GM12865 (cell line): ENCODE data around the gene MT3.
A peak's percentile ranks its signal among the peaks of the same experiment; 100 is the strongest.

Experiments used
- DNase-seq: peaks from one replicate; pipeline ENCODE4 v3.0.0; 2010; ENCODE audit warnings: low read depth
- H3K4me3 ChIP-seq: 2 replicates; pipeline ENCODE4 v1.5.1; 2011; ENCODE audit warnings: mild to moderate bottlenecking, low read depth, low read length, control low read depth
- TF ChIP-seq, protein P1 (sequence below): IDR thresholded peaks from 2 replicates; pipeline ENCODE4 v1.5.1; 2011; ENCODE audit warnings: low read length, control low read depth, low read depth, inconsistent platforms; ENCODE audit not compliant: insufficient read depth; ENCODE audit errors: missing control alignments

The MT3 gene

DNA sequence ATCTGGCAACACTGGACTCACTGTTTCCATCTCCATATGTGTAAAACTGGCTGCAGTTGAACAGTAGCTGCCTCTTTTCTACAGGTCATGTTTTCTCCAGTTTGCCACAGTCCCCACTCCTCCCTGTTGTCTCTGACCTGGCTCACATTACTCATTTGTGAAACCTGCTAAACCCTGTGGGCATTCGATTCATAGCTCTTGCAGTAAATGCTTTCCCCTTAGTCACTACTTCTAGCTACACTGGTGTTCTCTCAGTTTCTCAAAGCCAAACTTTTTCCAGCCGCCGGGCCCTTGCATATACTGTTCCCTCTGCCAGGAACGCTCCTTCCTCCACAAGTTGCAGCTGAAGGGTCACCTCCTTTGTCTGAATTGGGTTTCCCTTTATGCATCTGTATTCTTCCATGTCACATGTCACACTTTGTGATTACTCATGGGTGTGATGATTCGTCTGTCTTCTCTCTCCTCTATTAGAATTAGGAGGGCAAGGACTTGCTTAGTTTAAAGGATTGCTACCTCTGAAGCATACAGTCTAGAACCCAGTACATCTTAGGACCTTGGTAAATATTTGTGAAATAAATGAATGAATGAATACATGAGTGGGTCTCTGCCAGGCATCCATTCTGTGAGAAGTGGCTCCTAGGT, 39.5 kb upstream of the MT3 start:
- no peak overlapping the region for H3K4me3 ChIP-seq
- no peak for DNase-seq
- TF ChIP-seq, protein P1, sequence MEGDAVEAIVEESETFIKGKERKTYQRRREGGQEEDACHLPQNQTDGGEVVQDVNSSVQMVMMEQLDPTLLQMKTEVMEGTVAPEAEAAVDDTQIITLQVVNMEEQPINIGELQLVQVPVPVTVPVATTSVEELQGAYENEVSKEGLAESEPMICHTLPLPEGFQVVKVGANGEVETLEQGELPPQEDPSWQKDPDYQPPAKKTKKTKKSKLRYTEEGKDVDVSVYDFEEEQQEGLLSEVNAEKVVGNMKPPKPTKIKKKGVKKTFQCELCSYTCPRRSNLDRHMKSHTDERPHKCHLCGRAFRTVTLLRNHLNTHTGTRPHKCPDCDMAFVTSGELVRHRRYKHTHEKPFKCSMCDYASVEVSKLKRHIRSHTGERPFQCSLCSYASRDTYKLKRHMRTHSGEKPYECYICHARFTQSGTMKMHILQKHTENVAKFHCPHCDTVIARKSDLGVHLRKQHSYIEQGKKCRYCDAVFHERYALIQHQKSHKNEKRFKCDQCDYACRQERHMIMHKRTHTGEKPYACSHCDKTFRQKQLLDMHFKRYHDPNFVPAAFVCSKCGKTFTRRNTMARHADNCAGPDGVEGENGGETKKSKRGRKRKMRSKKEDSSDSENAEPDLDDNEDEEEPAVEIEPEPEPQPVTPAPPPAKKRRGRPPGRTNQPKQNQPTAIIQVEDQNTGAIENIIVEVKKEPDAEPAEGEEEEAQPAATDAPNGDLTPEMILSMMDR: no peak

DNA sequence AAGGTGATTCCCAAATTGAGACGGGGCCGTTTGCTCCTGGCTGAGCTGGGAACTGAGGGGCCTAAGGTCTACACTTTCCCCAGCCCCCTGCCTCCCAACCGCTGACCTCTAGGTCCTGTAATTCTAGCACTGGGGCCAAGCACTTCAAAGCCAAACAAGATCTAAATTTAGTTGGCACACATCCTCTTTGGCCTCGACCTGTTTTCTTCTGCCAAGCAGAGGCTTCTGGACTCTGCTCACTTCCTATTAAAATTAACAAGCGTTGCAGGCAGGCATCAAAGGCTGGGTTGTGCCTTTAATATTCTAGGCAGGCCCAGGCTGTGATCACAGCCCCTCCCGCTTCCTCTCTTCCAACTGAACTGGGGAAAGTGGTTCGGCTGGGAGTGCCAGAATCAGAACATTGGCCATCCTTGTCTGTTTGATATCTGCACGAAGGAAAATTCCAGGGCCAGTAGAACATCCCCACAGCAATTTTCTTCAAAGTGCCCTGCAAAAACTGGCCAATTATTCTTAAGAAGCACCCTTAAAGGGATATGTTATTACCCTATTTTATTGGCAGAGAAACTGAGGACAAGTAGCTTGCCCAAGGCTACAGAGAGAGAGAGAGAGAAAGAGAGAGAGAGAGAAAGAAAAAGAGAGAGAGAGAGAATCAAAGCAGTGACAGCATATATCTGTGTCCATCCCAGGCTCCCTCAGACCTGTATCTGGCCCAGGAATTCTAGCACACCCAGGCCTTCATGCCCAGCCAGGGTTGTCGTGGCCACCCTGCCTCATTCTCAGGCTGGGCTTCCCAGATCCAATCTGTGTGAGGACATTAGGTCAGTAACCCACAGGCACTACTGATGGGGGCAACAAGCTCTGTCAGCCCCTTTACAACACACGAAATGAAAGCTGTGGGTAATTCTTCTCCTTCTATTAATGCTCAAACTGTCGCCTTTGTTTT, 37.3 kb upstream of the MT3 start:
- peak; percentile 22 for DNase-seq
- TF ChIP-seq, protein P1: no peak
- H3K4me3 ChIP-seq: no peak overlapping the region

DNA sequence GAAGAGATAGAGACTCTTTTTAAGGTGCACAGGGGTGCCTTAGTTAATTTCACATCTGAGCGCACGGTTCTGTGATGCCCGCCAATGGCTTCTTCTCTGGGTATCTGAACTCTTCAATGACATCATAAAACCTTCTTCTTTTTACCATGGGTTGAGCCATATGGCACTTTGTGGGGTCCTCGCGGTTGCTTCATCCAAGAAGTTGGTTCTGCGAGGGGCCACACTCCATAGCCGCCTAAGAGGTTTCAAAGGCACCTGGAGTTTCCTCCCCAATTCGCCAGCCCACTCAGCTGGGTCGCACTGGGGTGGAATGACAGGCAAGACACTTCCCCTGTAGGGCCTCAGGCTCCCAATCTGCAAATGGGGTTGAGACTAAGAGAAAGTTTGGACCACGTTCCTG, 34.9 kb upstream of the MT3 start:
- TF ChIP-seq, protein P1: no peak
- no peak for DNase-seq

DNA sequence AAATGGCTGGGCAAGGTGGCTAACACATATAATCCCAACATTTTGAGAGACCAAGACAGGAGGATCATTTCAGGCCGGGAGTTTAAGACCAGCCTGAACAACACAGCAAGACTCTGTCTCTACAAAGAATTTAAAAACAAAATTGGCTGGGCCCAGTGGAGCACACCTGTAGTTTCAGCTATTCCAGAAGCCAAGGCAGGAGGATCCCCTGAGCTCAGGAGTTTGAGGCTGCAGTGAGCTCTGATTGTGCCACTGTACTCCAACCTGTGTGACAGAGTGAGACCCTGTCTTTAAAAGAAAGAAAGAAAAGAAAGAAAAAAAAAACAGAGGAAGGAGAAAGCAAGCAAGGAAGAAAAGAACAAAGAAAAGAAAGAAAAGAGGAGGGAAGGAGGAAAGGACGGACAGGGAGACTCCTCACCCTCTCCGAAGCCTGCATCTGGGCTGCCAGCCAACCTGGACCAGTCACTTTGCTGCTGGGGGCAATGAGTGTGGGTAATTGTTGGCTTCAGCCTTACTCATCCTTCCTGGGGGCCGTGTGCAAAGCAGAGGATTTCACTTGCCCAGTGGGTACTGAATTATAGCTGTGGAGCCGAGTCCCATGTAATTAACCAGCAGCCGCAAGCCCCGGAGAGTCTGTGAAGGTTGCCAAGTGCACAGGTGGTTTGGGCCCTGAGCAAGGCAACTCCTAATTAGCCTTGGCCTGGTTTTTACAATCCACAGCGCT, 31.1 kb upstream of the MT3 start:
- TF ChIP-seq, protein P1: no peak
- H3K4me3 ChIP-seq: no peak overlapping the region
- no peak for DNase-seq

More for the DNA sequence above, 34.9 kb upstream of the MT3 start:
- no peak overlapping the region for H3K4me3 ChIP-seq

DNA sequence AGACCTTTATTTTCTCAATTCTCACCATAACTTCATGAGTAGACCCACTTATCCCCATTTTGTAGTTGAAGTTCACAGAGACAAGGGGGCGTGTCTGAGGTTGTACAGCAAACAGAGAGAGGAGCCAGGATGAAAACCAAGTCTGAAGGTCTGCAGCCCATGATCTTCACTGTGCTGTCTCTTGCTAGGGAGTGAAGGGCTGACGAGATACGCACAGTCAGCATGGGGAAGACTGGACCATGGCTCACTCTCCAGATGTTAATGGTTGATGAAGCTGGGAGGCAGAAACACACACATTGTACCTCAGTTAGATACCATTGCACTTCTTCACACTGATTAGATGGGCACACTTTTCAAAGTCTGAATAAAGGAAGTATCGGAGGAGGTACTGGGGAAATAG, 30.2 kb upstream of the MT3 start:
- TF ChIP-seq, protein P1: no peak
- DNase-seq: no peak
- H3K4me3 ChIP-seq: no peak overlapping the region

DNA sequence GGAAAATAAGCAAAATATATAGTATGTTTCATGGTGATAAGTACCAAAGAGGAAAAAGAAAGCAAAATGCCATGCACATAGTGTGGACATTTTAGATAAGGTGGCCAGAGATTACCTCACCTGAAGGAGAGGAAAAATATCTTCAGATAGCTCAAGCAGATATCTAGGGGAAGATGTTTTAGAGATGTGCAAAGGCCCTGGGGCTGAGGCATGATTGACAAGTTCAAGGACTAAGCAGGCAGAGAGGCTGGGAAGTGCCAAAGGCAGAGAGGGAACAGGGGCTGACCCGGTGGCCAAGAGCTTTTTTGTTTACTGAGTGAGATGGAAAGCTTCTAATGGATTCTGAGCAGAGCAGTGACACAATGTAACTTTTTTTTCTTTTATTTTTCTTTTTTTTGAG, 28.9 kb upstream of the MT3 start:
- TF ChIP-seq, protein P1: no peak
- no peak for DNase-seq
- H3K4me3 ChIP-seq: no peak overlapping the region
